Nucleus accumbens (tissue), 56 donors: Measurements from ENCODE around the gene RBFOX1.

Experiments
- DNase-seq, 56 donors: peaks; one replicate each; lab custom pipeline; 2025; lab: John Stamatoyannopoulos, UW

RBFOX1 gene

DNA sequence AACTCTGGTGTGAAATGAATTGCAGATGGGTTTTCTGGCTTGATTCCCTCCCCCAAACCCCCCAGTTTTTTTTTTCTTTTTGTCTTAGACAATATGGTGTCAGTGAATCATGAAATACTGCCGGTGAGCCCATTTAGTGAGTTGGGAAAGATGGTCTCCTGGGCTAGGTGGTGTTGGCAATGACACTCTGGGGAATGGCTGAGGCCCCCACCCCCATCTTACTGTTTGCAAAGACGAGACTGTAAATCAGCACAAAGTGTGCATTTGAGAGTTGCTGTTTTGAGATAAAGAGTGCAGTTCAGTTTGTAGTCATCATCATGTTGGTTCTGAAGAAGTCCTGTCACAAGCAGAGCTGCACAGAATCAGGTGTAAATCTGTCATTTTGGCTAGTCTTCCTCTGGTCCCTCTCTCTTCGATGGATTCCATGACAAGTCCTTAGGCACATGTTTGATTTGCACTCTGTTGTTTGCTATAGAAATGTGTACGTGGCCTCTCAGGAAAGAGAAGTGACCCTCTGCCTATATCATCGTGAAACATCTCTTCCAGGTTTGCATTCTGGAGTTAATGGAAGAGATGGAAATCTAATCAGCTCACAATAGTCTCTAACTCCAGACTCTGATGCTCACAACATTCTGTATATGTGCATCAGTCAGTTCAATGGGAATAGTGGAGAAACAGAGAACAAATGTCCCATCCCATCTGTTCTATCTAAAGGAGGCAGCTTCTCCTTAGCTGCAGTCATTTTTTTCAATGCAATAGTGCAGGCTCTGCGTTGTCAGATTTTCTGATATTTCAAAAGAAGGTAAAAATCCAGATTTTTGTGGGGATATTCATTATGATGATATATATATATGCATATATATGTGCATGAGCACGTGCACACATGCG, 34.6 kb downstream of the RBFOX1 start:
- DNase-seq: no peak

DNA sequence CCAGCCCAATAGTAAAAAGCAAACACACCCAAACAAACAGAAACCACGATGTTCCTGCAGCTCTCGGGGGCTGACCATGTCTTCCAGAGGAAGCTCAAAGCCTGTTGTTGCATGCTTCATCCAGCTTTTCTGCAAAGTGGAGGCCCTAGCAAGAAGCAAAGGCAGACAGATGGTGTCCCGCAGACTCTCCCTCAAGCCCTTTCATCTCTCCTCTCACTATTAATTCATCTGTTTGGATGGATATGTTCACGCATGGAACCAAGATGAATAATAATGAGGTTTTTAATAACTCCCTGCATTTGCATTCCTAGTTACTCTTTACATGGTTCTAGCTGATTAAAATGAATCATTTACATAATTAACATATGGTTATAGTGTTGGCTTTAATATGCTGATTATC, 36.6 kb downstream of the RBFOX1 start:
- no peak for DNase-seq

DNA sequence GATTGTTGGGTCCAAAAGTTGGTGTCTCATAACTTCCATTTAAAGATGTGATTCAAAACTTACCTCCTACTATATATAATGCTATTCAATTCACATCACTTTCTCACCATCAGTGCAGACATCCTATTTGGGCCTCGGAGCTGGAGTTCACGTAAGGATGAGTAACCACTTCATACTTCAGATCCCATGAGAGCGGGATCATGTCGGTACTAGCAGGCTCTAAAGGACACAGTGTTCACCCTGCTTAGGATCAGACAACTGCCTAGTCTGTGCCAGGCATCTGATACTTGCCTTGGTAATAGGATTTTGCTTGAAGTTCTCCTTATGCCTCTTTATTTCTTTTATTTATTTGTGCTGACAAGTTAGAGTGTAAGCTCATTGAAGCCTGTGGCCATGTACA, 39.5 kb downstream of the RBFOX1 start:
- no peak for DNase-seq

DNA sequence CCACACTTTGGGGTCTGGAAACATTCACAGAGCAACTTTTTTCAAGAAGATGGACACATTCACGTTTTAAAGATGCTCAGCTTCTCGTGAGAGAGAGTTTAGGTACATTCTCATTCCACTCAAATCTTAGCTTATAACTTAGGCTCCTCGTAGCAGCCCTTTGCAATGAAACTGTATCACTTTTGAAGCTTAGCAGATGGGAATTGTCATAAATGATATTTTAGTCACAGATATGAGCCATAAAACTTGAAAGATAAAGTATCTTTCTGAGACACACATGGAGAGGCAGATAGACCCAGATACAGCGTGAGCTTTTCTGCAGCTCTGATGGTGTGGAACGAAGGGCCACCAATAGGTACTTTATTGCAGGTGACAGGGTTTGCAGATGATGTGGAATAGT, 41.1 kb downstream of the RBFOX1 start:
- DNase-seq: no peak

- DNase-seq: no peak
Measured at GRCh38 chr16:7374614-7375174, 42.0 kb downstream of the RBFOX1 start.

DNA sequence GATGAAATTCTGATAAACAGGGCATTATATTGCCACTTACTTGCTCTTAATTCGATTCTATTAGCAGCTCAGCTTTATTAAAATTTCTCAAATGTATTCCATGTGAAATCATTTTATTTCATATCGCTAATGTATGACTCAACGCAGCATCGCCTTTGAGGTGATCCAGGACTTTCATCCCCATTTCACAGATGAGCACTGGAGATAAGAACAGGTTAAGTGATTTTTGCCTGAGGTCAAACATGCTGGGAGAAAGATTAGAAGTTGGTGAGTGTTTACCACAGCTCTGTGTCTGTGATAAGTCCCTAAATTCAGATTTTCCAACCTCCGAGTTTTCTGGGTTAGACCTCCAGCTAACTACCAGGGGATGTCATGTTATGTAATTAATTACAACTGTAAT, 43.6 kb downstream of the RBFOX1 start:
- no peak for DNase-seq

GRCh38 chr16:7377231-7377630, 44.6 kb downstream of the RBFOX1 start:
- DNase-seq: no peak

DNA sequence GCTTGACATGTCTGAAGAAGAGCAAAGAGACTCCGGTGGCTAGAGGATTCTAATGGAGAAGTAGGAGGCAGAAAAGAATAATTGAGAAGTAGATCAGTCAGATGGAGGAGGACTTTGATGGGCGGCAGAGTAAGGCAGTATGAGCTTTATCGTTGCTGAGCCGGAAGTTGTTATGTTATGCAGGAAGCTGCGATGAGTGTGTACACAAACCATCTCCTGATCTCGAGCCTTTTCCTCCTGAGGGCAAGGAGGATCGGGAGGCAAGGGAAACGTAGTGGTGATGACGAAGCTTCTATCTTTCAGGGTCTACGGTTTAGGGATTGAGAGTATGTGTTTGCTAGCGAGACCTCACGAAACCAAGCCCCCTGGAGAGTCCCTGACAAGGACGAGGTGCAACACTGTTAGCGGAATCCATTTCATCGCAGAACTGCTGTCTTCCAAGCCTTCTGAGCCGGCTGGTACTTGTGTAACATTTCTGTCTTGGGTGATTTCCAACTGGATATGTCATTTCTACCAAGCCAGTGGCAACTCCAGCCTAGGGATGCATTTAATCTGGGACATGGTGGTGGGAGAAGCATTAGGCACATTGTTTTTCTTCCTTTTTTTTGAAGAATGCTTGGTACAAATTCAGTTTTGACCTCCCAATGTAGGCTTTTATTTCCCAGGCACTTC, 45.5 kb downstream of the RBFOX1 start:
- no peak for DNase-seq

GRCh38 chr16:7380441-7380840, 47.8 kb downstream of the RBFOX1 start:
- DNase-seq: no peak

DNA sequence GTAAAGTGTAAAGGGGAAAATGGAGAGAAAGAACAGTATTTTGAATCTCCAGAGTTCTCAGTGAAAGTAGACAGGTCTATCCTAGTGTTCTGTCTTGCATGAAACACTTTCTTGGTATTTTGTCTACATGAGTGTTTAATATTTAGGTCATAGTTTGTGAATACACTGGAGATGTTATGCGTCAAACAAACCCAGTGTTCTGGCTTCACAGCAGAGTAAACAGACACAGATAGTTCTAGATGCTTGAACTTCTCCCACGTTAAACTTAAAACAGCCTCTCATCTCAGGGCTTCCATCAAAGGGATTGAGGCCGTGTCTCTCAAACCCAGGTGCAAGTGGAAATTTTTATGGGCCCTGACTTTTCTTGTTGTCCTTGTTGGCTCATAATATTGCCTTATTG, 48.3 kb downstream of the RBFOX1 start:
- DNase-seq: no peak

DNA sequence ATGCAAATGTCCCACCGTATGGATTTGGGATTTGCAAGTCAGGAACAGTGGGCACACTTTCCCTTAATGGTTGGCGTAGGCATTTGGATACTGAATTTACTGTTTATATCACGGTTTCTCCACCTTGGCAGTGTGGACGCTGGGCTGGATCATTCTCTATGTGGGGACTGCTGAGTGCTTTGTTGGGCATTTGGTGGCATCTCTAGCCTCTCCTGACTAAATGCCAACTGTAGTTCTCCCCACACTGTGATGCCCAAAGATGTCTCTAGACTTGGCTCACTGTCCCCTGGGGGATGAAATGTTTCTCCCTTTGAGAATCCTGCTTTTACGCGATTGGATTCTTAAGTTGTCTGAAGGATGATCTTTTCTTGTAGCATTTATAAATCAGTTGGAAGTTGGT, 49.0 kb downstream of the RBFOX1 start:
- no peak for DNase-seq

DNA sequence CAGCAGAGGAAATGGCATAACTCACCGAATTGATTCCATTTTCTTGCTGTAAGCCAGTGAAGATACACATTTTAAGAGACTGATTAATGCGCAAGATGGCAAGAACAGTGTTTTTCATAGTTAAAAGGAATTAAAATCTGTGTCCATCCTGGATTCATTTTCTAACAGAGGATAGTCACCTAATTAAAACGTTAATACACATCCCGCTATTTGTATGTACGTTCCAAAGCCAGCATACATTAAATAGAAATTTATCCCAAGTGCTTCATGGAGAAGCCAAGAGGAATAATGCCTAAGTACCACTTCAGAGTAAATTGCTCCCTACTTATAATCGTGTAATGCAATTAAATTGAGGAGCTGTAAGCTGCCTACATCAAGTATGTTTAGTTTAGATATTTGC, 49.9 kb downstream of the RBFOX1 start:
- DNase-seq: no peak

DNA sequence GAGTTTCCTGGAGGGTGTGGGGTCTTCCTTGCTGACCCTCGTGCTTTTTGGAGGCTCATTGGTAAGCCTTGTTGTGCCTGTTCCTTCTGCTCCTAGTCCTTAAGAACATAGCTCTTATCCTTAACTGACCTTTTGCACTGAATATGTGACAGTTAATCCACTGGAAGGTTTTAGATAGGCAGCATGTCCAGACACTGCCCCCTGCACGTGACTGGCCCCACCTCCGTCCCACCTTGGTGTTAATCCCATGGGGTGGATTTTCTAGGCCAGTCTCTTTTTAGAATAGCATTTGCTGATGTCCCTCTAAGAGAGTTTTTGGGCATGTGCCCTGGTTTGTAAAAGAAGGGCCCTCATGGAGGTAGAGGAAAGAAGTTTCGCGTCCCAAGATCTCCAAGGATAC, 58.3 kb downstream of the RBFOX1 start:
- DNase-seq: no peak

- no peak for DNase-seq
Measured at GRCh38 chr16:7391694-7392093, 59.0 kb downstream of the RBFOX1 start.

- DNase-seq: no peak
Measured at GRCh38 chr16:7392206-7392605, 59.6 kb downstream of the RBFOX1 start.

GRCh38 chr16:7393680-7394079, 61.0 kb downstream of the RBFOX1 start:
- DNase-seq: peak in 10 of 56 donors; percentile 2 to 30 (median 14)

- no peak for DNase-seq
Measured at GRCh38 chr16:7394720-7395336, 62.2 kb downstream of the RBFOX1 start.

DNA sequence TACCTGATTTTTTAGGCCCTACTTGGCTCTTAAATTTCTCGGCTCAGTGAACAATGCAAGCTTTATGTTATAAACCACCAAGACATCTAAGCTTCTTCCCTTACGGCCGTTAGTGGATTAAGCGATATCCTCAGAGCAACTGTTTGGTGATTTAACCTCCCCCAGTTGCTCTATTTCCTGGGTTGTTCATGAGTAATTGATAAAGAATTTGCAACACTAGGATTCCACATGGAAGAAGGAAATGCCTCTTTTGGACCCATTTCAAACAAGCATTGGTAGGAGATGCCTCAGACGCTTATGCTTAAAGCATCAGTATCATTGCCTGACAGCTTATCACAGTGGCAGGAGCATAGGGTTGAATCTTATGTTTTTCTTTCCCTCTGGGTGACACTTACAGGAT, 65.3 kb downstream of the RBFOX1 start:
- DNase-seq: no peak

DNA sequence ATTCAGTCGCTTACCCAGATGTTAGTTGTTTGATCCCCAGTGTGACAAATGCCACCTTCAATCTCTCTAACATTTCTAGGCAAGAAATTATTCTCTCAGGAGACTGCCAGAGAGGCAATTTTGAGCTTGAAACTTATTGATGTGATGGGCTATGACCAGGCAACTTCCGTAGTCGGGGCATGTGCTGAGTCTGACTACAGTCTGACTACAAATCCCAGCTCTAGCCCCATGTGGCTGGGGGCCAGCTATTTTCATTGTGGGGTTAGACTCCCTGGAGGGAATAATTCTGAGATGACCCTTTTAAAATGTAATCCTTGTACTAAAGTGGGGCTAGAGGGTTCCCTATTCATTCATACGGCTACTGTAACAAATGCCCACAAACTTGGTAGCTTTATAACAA, 65.9 kb downstream of the RBFOX1 start:
- no peak for DNase-seq

DNA sequence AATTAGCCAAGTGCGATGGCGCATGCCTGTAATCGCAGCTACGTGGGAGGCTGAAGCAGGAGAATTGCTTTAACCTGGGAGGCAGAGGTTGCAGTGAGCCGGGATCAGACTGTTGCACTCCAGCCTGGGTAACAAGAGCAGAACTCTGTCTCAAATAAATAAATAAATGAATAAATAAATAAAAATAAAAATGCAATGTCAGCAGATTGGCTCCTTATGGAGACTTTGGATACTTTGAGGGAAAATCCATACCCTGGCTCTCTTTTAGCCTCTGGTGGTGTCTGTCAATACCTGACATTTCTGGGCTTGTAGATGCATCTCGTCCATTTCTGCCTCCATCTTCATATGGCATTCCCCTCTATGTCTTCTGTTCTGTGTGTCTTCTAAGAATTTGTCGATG, 66.7 kb downstream of the RBFOX1 start:
- no peak for DNase-seq

- DNase-seq: no peak
Measured at GRCh38 chr16:7400117-7400890, 67.7 kb downstream of the RBFOX1 start.
